Esophagus (tissue), 2 donors: Measurements from ENCODE around the gene CACNB1. TPM values are rescaled to one million over a fixed set of nuclear protein-coding genes. Genes with fewer than 3 reads are reported as not detected.
A peak's percentile ranks its signal among the peaks of the same experiment; 100 is the strongest.

Source experiments
- H3K27ac ChIP-seq, 2 donors: one replicate each; pipeline ENCODE4 v1.5.1; 2013; ENCODE audit warnings: low read depth in 2 of 2, mild to moderate bottlenecking in 2 of 2, inconsistent platforms in 1 of 2, low read length in 1 of 2, moderate library complexity in 1 of 2
- H3K27me3 ChIP-seq, 2 donors: one replicate each; pipeline ENCODE4 v1.6.1; 2013; ENCODE audit warnings: low read length in 2 of 2, control low read depth in 1 of 2, mild to moderate bottlenecking in 1 of 2; ENCODE audit not compliant: insufficient read depth in 2 of 2, control insufficient read depth in 1 of 2
- H3K36me3 ChIP-seq, 2 donors: one replicate each; pipeline ENCODE4 v1.6.1; 2013; ENCODE audit warnings: low read length in 1 of 2; ENCODE audit not compliant: control insufficient read depth in 2 of 2, insufficient read depth in 2 of 2
- H3K4me1 ChIP-seq, 2 donors: one replicate each; pipeline ENCODE4 v1.6.1; 2013; ENCODE audit warnings: low read length in 1 of 2; ENCODE audit not compliant: control insufficient read depth in 2 of 2, insufficient read depth in 2 of 2
- H3K4me3 ChIP-seq, 2 donors: one replicate each; pipeline ENCODE4 v1.5.1; 2013; ENCODE audit warnings: low read length in 2 of 2, mild to moderate bottlenecking in 2 of 2, low read depth in 1 of 2, moderate library complexity in 1 of 2
- H3K9me3 ChIP-seq, 2 donors: one replicate each; pipeline ENCODE4 v1.6.1; 2013; ENCODE audit warnings: mild to moderate bottlenecking in 2 of 2, low read depth in 1 of 2, low read length in 1 of 2, moderate library complexity in 1 of 2; ENCODE audit not compliant: control insufficient read depth in 2 of 2, insufficient read depth in 1 of 2
- WGBS, 2 donors: extraction: QIAGEN DNeasy Blood & Tissue Kit; methylation state at CpG; one replicate each; pipeline ENCODE4 v1.1.7; 2013; 5-methylcytosine and 5-hydroxymethylcytosine counted together
- polyA plus RNA-seq, 2 donors: library from polyadenylated mRNA; stranded (reverse); fragments of 200-250 nt; gene quantifications; one replicate each; pipeline ENCODE4 v1.2.3, GENCODE V29; 2013
- donor health status: healthy with polysubstance abuse.
- donor health status: Bipolar disorder and iron deficiency.

Gene CACNB1
- polyA plus RNA-seq, 2 donors = 1.6 to 2.6 TPM

GRCh38 chr17:39208136-39208535, 10.7 kb upstream of the CACNB1 start:
- Histone ChIP-seq H3K4me1 (peaks cover 3 to 18% of the 10 kb centered on the region in 2 donors), H3K36me3 (peaks cover 12 to 16% of the 10 kb centered on the region in 2 donors), H3K27me3 (no peaks in the 10 kb centered on the region), H3K27ac (no peak overlapping the region), H3K4me3 (no peak overlapping the region), H3K9me3 (no peaks in the 10 kb centered on the region)
- 68 to 72% methylated on average over 7 of the region's 7 CpGs for WGBS, 2 donors

DNA sequence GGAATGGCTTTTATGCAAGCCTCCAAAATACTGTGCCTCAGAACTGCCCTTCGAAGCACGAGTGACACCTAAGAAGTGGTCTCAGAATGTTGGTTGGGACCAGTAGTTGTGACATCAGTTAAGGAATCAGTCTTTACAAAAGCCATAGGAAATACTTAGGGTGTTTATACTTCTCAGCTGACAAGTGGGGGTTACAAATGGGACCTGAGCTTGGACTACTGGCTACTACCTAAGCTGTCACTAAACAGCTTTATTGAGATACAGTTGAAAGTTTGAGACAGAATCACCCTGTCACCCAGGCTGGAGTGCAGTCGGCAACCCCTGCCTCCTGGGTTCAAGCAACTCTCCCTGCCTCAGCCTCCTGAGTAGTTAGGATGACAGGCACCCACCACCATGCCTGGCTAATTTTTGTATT, 7.7 kb upstream of the CACNB1 start:
- 78 to 82% methylated on average over 3 of the region's 3 CpGs for WGBS, 2 donors

DNA sequence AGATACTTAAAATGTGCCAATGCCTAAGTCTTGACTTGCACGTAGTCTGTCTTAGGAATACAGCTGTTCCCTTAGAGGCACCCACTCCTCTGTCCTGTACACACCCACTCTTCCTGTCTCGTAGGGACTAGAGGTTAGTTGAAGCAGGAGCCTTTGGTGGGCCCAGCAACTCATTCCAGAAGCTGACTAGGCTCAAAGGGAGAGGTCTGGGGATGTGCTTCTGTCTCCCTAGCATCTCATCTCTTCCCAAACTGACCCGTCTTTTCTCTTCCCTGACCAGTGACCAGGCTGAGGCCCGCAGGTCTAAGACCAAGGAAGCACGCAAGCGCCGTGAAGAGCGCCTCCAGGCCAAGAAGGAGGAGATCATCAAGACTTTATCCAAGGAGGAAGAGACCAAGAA, 6.8 kb upstream of the CACNB1 start:
- Histone ChIP-seq H3K27me3 (no peaks in the 10 kb centered on the region), H3K4me1 (peaks cover 2 to 5% of the 10 kb centered on the region in 2 donors), H3K9me3 (no peaks in the 10 kb centered on the region), H3K4me3 (no peak overlapping the region), H3K36me3 (peaks cover 18 to 28% of the 10 kb centered on the region in 2 donors), H3K27ac (no peak overlapping the region)
- WGBS, 2 donors = 81 to 85% methylated on average over 8 of the region's 8 CpGs

More for the DNA sequence above, 7.7 kb upstream of the CACNB1 start:
- Histone ChIP-seq H3K36me3 (peaks cover 18 to 28% of the 10 kb centered on the region in 2 donors), H3K27ac (no peak overlapping the region), H3K4me3 (no peak overlapping the region), H3K27me3 (no peaks in the 10 kb centered on the region), H3K4me1 (peaks cover 2 to 14% of the 10 kb centered on the region in 2 donors), H3K9me3 (no peaks in the 10 kb centered on the region)

DNA sequence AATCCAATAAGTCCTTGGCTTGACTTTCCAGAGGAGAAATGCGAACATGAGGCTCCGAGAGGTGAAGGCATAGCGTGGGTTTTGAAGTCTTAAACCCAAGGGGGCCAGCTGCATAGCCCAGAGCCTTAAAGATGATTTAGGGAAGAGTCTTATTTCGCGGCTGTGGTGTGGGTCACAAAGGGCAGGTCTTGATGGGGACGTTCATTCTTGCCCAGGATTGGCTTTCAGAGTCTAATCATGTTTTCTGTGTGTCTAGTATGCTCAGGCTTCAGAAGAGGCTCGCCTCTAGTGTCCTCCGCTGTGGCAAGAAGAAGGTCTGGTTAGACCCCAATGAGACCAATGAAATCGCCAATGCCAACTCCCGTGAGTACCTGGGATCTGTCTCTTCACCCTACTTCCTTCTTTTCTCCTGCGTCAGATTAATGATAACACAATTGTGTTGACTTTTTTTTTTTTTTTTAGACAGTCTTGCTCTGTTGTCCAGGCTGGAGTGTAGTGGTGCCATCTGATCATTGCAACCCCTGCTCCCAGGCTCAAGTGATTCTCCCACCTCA, 3.6 kb upstream of the CACNB1 start:
- 25 to 32% methylated on average over 11 of the region's 11 CpGs for WGBS, 2 donors
- peaks cover 2 to 6% of the 10 kb centered on the region in 2 donors for H3K4me1 ChIP-seq
- peaks cover 18 to 28% of the 10 kb centered on the region in 2 donors for H3K36me3 ChIP-seq
- no peaks in the 10 kb centered on the region for H3K9me3 ChIP-seq
- H3K4me3 ChIP-seq = peak overlapping the region; percentile 95 to 97
- peak overlapping the region; percentile 85 to 93 for H3K27ac ChIP-seq
- no peaks in the 10 kb centered on the region for H3K27me3 ChIP-seq

DNA sequence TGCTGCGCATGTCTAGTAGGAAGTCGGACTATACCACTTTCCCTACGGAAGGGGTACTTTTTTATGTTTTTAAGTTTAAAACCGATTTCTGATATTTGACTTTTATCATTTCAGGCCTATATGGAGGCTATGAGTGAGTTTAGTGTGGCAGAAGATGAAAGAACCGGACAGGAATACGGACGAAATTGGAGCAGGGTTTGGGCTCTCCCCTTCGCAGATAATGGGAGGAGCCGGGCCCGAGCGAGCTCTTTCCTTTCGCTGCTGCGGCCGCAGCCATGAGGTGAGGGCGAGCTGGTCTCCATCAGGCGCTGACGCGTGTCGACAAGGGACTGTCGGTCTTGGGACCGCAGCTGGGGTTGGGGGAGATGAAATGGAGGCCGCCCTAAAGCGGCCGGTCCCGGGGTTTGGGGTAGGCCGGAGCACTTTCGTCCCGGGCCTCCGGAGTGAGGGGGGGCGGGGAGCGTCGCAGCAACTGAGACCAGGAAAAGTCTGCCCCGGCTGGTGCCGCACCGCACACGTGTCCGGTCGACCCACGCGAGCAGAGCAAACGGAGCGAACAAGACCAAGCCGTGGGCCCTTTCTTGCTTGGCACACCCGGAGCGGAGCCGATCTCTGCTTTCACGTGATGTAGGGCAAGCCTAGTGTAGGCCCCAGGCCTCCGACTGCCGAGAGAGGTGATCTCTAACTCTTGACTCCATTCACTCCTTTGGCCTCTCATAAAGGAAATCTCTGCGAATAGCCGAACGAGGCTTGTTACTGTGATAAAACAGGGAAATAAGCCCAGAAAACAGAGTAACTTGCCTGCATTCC, 2.8 kb upstream of the CACNB1 start, which contains the start of gene RPL19:
Gene RPL19 (plus strand): TSS at position 214 of the 810 bp plus-strand sequence. CDS start 62 bp downstream, at position 276.
- WGBS, 2 donors = 0% methylated on average over 52 of the region's 52 CpGs
- Histone ChIP-seq H3K9me3 (no peaks in the 10 kb centered on the region), H3K4me1 (peaks cover 6 to 9% of the 10 kb centered on the region in 2 donors), H3K27ac (peak within 1 kb of the TSS; percentile 85 to 93), H3K36me3 (peaks cover 18 to 28% of the 10 kb centered on the region in 2 donors), H3K27me3 (no peaks in the 10 kb centered on the region), H3K4me3 (peak within 1 kb of the TSS; percentile 95 to 97)

DNA sequence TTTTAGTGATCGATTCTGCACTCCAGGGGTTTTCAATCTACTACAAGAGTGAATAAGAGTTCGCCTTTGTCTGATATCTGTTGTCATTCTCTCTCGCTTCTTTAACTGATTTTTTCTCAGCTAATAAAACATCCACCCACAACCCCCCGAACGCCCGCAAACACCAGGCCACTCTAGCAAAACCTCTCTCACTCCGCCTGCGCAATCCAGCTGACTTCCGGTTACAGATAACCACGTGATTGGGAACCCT, 2.3 kb upstream of the CACNB1 start:
- no peaks in the 10 kb centered on the region for H3K9me3 ChIP-seq
- H3K27ac ChIP-seq = peak overlapping the region; percentile 85 to 89
- H3K4me3 ChIP-seq = peak overlapping the region; percentile 19 to 97
- H3K27me3 ChIP-seq = no peaks in the 10 kb centered on the region
- WGBS, 2 donors = 0 to 1% methylated on average over 10 of the region's 10 CpGs
- peaks cover 18 to 23% of the 10 kb centered on the region in 2 donors for H3K36me3 ChIP-seq
- peaks cover 6 to 13% of the 10 kb centered on the region in 2 donors for H3K4me1 ChIP-seq

GRCh38 chr17:39198186-39198566, 707 bp upstream of the CACNB1 start:
- 66 to 74% methylated on average over 4 of the region's 4 CpGs for WGBS, 2 donors
- H3K4me1 ChIP-seq = peaks cover 6 to 14% of the 10 kb centered on the region in 2 donors

GRCh38 chr17:39196808-39197291, 619 bp downstream of the CACNB1 start:
- no peaks in the 10 kb centered on the region for H3K27me3 ChIP-seq
- WGBS, 2 donors = 0 to 1% methylated on average over 13 to 30 of the region's 30 CpGs
- H3K9me3 ChIP-seq = no peaks in the 10 kb centered on the region
- peak overlapping the region; percentile 2 to 79 for H3K27ac ChIP-seq
- peak overlapping the region; percentile 56 to 68 for H3K4me3 ChIP-seq
- peaks cover 4 to 14% of the 10 kb centered on the region in 2 donors for H3K36me3 ChIP-seq
- peaks cover 6 to 17% of the 10 kb centered on the region in 2 donors for H3K4me1 ChIP-seq

More at GRCh38 chr17:39198186-39198566, 707 bp upstream of the CACNB1 start:
- Histone ChIP-seq H3K27ac (peak overlapping the region; percentile 50 to 57), H3K9me3 (no peaks in the 10 kb centered on the region), H3K36me3 (peaks cover 9 to 13% of the 10 kb centered on the region in 2 donors), H3K27me3 (no peaks in the 10 kb centered on the region), H3K4me3 (no peak overlapping the region)

DNA sequence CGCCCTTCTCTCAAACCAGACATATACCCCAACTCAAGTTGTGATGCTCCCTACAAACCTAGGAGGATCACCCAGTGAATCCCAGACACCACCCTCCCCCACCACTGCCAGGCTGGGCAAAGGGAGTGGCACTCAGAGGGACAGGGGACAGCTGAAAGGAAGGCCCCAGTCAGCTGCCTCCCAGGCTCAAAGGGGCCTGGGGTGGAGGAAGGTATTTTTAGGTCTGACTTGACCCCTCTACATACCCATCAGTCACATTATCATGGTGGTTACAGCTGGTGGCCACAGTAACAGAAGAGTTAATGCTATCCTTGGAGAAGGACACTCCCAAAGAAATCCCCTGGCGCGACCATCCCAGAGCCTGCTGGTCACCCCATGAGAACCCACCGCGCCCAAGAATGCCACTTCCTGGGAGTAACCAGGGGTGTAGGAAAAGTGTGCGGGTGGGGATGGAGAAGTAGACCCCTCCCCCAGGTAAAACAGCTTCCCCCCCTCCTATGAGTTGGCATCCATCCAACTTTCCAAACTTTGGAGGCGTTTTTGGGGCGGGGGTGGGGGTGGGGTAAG, 1.1 kb downstream of the CACNB1 start:
- 27 to 44% methylated on average over 6 to 8 of the region's 8 CpGs for WGBS, 2 donors
- Histone ChIP-seq H3K4me3 (peak overlapping the region; percentile 7 to 56), H3K27ac (peak overlapping the region; percentile 2 to 18), H3K4me1 (peaks cover 6 to 17% of the 10 kb centered on the region in 2 donors), H3K27me3 (no peaks in the 10 kb centered on the region), H3K36me3 (peaks cover 4 to 13% of the 10 kb centered on the region in 2 donors), H3K9me3 (no peaks in the 10 kb centered on the region)
